HG02970 (cell line): ENCODE measurements around the gene KIR2DL3.
"Not testable (repeated sequence)": the region's sequence is repeated elsewhere in the genome, so short reads cannot be mapped to it uniquely, and the experiment has no call there.

ENCODE experiments used
- ATAC-seq: cut with Tn5 transposase; IDR thresholded peaks from one replicate; pipeline ENCODE4 v1.9.1; 2021; ENCODE audit warnings: mild to moderate bottlenecking, moderate library complexity, moderate number of reproducible peaks; ENCODE audit not compliant: unreplicated experiment, low FRiP score

The KIR2DL3 gene

GRCh38 chr19:54786091-54786723, 47.9 kb downstream of the KIR2DL3 start:
- ATAC-seq, result not testable (repeated sequence)

GRCh38 chr19:54788154-54788553, 49.8 kb downstream of the KIR2DL3 start:
- not testable (repeated sequence) for ATAC-seq

DNA sequence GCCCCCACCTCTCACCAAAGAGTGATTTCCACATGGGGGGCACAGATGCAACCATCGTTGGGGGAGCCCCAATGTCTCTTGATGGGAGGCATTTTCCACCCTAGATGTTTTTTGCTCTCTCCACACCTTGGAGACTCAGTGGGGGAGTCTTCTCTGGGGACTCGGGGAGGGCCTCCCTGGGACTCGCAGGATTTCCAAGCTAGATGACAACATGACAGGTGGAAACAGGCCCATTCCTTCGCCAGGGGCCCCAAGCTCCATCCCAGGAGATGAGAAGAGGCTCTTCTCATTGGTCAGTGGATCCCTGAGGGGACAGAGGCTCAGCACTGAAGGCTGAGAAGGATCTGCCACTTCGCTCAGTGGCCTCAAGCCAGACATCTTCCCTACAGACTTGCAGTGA, 52.4 kb downstream of the KIR2DL3 start:
- no peak for ATAC-seq

- ATAC-seq, result no peak
These were observed 53.2 kb downstream of the KIR2DL3 start for GRCh38 chr19:54791476-54791875.

DNA sequence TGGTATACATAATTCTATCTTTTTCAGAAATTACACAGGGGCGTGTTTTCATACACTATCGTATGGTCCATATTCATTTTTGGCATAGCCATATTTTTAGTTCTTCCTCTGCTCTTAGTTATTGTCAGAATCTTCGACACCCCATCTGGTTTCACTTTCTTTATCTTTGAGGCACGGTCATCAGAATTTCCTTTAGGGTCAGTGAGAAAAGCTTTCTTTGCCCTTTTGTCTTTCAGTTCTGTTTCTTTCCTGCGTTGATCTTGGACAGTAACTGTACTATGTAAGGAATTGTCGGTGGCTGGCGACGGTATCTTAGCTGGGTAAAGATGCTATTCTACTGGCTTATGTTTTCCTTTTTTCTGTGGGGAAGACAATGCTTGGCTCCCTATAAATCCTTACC, 54.5 kb downstream of the KIR2DL3 start:
- no peak for ATAC-seq

DNA sequence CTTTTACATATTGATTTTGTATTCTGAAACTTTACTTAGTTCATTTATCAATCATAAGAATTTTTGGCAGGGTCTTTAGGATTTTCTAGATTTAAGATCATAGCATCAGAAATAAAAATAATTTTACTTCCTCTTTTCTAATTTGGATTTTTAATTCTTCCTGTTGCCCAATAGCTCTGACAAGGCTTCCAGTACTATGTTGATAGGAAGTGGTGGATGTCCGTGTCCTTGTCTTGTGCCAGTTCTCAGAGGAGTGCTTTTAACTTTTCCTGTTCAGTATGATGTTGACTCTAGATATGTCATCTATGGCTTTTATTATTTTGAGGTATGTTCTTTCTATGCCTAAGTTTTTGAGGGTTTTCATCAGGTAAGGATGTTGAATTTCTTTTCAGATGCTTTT, 57.4 kb downstream of the KIR2DL3 start:
- ATAC-seq, result no peak
